Panc1 (cell line): Measurements from ENCODE around the gene RLIM. TPM values are rescaled to one million over a fixed set of nuclear protein-coding genes. Genes with fewer than 3 reads are reported as not detected.
A peak's percentile ranks its signal among the peaks of the same experiment; 100 is the strongest.

Source experiments
- ATAC-seq: fragments of 200-7000 bp; cut with Tn5 transposase; 2 replicates; pipeline ENCODE4 v1.9.1; 2020; ENCODE audit warnings: mild to moderate bottlenecking, moderate library complexity
- BruUV-seq: library from RNA; stranded (reverse); fragments of 400-500 nt; replicated peaks from 2 replicates; lab custom pipeline; 2021; lab: Mats Ljungman, UMichigan
- CTCF ChIA-PET: fragments of 300-600 bp; sonication (Branson Sonifier 250); formaldehyde crosslinking; loops from one replicate; lab custom pipeline; 2022; ENCODE audit warnings: antibody characterized with exemption; lab: Charles Lee
- POLR2A ChIA-PET: fragments of 300-600 bp; sonication (Branson Sonifier 250); formaldehyde crosslinking; loops from one replicate; lab custom pipeline; 2022; ENCODE audit warnings: antibody characterized with exemption; lab: Charles Lee
- DNase-seq: peaks from one replicate; pipeline ENCODE4 v3.0.0-alpha.2; 2010; ENCODE audit warnings: low read depth, low spot score
- H3K27ac ChIP-seq: 2 replicates; pipeline ENCODE4 v1.5.1; 2011; ENCODE audit warnings: mild to moderate bottlenecking, low read length, inconsistent platforms
- H3K27me3 ChIP-seq: fragments of 200-500 bp; sonication (Bioruptor generic); 2 replicates; pipeline ENCODE4 v1.6.0; 2014; ENCODE audit warnings: low read length, inconsistent platforms; ENCODE audit not compliant: control insufficient read depth, insufficient read depth
- H3K36me3 ChIP-seq: fragments of 200-500 bp; sonication (Bioruptor generic); 2 replicates; pipeline ENCODE4 v1.5.1; 2014; ENCODE audit warnings: inconsistent platforms, mild to moderate bottlenecking, low read length, moderate library complexity; ENCODE audit not compliant: control insufficient read depth, insufficient read depth
- H3K4me1 ChIP-seq: 2 replicates; pipeline ENCODE4 v1.5.1; 2011; ENCODE audit warnings: inconsistent platforms, mild to moderate bottlenecking, low read length, moderate library complexity; ENCODE audit not compliant: control insufficient read depth, insufficient read depth
- H3K4me3 ChIP-seq, 2 experiments: 2 replicates each; pipeline ENCODE4 v1.5.1; 2011 to 2012; ENCODE audit warnings: low read depth in 2 of 2, low read length in 2 of 2, mild to moderate bottlenecking in 2 of 2, inconsistent platforms in 1 of 2, moderate library complexity in 1 of 2
- H3K9me3 ChIP-seq: fragments of 200-500 bp; sonication (Bioruptor generic); 2 replicates; pipeline ENCODE4 v1.5.1; 2014; ENCODE audit warnings: low read depth, mild to moderate bottlenecking, inconsistent platforms, low read length, moderate library complexity; ENCODE audit not compliant: control insufficient read depth, insufficient read depth
- CTCF ChIP-seq: fragments of 450-650 bp; IDR thresholded peaks from 2 replicates; pipeline ENCODE4 v1.5.1; 2017; ENCODE audit warnings: mild to moderate bottlenecking
- POLR2AphosphoS5 ChIP-seq: IDR thresholded peaks from 2 replicates; pipeline ENCODE4 v1.6.1; 2012; ENCODE audit warnings: mild to moderate bottlenecking, low read depth, low read length, moderate library complexity
- REST ChIP-seq, 2 experiments: IDR thresholded peaks; 2 replicates each; pipeline ENCODE4 v1.6.1; 2011 to 2012; ENCODE audit warnings: low read depth in 2 of 2, control low read depth in 1 of 2, low read length in 1 of 2, mild to moderate bottlenecking in 1 of 2, moderate library complexity in 1 of 2; ENCODE audit not compliant: insufficient read depth in 1 of 2
- SIN3A ChIP-seq: IDR thresholded peaks from 2 replicates; pipeline ENCODE4 v1.6.1; 2012; ENCODE audit warnings: low read depth, mild to moderate bottlenecking, low read length, moderate library complexity, borderline replicate concordance; ENCODE audit not compliant: insufficient read depth
- TCF7L2 ChIP-seq: IDR thresholded peaks from 2 replicates; pipeline ENCODE4 v1.6.1; 2011; ENCODE audit warnings: mild to moderate bottlenecking, low read depth, low read length, inconsistent platforms
- in situ Hi-C: cut with HindIII; loops from 2 replicates; pipeline ENCODE4 v1.10.0; 2016; ENCODE audit warnings: low sequenced_read_pairs, low pct_unique_long_range_greater_than_20kb
- intact Hi-C: fragments of 100-400 bp; cut with micrococcal nuclease; formaldehyde crosslinking; loops from one replicate; pipeline ENCODE4 v1.10.0; 2022; ENCODE audit not compliant: unreplicated experiment
- total RNA-seq: library from RNA; stranded (reverse); gene quantifications from one replicate; pipeline ENCODE4 v1.2.1, GENCODE V29; 2021; ENCODE audit not compliant: unreplicated experiment

Gene RLIM
- total RNA-seq, 1 experiment from 2014 or later = 50.6 TPM

GRCh38 chrX:74536832-74537371 lies 77.5 kb downstream of the RLIM start:
- TF ChIP-seq TCF7L2 (no peak), CTCF (no peak), REST (IDR thresholded peaks at IDR 0.05; ENCODE audit: insufficient read depth in 1 of 2, low read depth in 2 of 2, low read length in 1 of 2) (no peak), POLR2AphosphoS5 (no peak), SIN3A (no peak)
- no peaks in the 10 kb centered on the region for H3K9me3 ChIP-seq
- H3K4me1 ChIP-seq = peaks cover 2% of the 10 kb centered on the region; the same call in 1 of the 2 replicates
- BruUV-seq = no TSS peak
- POLR2A ChIA-PET = no interaction called here
- CTCF ChIA-PET = no interaction called here
- H3K36me3 ChIP-seq = no peaks in the 10 kb centered on the region
- H3K27ac ChIP-seq = peak overlapping the region; percentile 73
- in situ Hi-C loops (no loop called here), intact Hi-C loops (loop anchor here (5.0 kb wide), 1 partner anchor 250 kb away; no protein-coding TSS in a partner anchor)
- peak overlapping the region; percentile 52 to 71 for H3K4me3 ChIP-seq
- no peak for DNase-seq
- ATAC-seq = peak; percentile 67
- H3K27me3 ChIP-seq = no peaks in the 10 kb centered on the region

- POLR2A ChIA-PET = no interaction called here
Observed at GRCh38 chrX:74536152-74536831, 78.1 kb downstream of the RLIM start.

More at GRCh38 chrX:74536152-74536831, 78.1 kb downstream of the RLIM start:
- H3K27me3 ChIP-seq = no peaks in the 10 kb centered on the region
- CTCF ChIA-PET = interaction anchor here (0.6 kb wide), 1 partner anchor 33 kb away, joined by 4 read pairs; no protein-coding TSS in a partner anchor
- H3K36me3 ChIP-seq = no peaks in the 10 kb centered on the region
- H3K4me1 ChIP-seq = peaks cover 2% of the 10 kb centered on the region; the same call in 1 of the 2 replicates
- TF ChIP-seq TCF7L2 = no peak
- TF ChIP-seq CTCF = no peak
- no peak for TF ChIP-seq SIN3A
- no peak for TF ChIP-seq POLR2AphosphoS5
- TF ChIP-seq REST (IDR thresholded peaks at IDR 0.05; ENCODE audit: insufficient read depth in 1 of 2, low read depth in 2 of 2, low read length in 1 of 2) = no peak
- BruUV-seq = no TSS peak
- H3K4me3 ChIP-seq = peak overlapping the region; percentile 52 to 71
- intact Hi-C loops = loop anchor here (5.0 kb wide), 1 partner anchor 249 kb away; no protein-coding TSS in a partner anchor
- H3K27ac ChIP-seq = peak overlapping the region; percentile 73
- in situ Hi-C loops = no loop called here
- no peaks in the 10 kb centered on the region for H3K9me3 ChIP-seq
- no peak for DNase-seq
- peak; percentile 87 for ATAC-seq
